ENCODE results near the gene CITED2. TPM values are rescaled to one million over a fixed set of nuclear protein-coding genes. Genes with fewer than 3 reads are reported as not detected.

Gene CITED2
- total RNA-seq, 1 donor from 2014 or later, result 222 TPM

DNA sequence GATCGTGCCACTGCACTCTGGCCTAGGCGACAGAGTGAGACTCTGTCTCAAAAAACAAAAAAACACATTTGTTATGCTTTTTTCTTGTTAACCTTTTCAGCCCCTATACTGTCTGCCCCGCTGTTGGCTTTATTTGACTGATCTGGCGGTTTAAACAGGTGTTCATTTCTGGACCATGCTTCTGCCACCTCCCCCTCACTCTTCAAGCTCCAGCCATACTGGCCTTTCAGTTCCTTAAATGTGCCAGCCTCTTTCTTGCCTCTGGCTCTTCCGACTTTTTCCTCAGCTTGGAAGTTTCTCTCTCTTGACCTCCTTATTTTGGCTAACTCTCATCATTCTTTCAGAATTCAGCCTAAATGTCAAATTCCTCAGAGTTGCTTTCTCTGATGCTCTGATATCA, 47.4 kb downstream of the CITED2 start:
- Histone ChIP-seq H3K4me2 (no peak overlapping the region), H2AFZ (replicated peaks) (no peak overlapping the region), H3K27ac (no peak overlapping the region), H3K9ac (no peak overlapping the region), H3K36me3 (no peaks in the 10 kb centered on the region), H3K4me1 (peaks cover 6% of the 10 kb centered on the region), H3K4me3 (no peak overlapping the region), H3K79me2 (ENCODE audit: low read depth) (no peaks in the 10 kb centered on the region), H4K20me1 (ENCODE audit: low read depth) (no peaks in the 10 kb centered on the region), H3K27me3 (no peaks in the 10 kb centered on the region), H3F3A (ENCODE audit: low read depth) (no peaks in the 10 kb centered on the region), H3K9me3 (ENCODE audit: low read depth) (no peaks in the 10 kb centered on the region)
- Mint-ChIP-seq H3K4me3 (no peak overlapping the region), H3K9me3 (peaks cover 2% of the 10 kb centered on the region), H3K36me3 (peaks cover 2% of the 10 kb centered on the region), H3K27me3 (ENCODE audit: insufficient read depth, low read depth) (peaks cover 2% of the 10 kb centered on the region), H3K4me1 (peaks cover 8% of the 10 kb centered on the region), H3K27ac (no peak overlapping the region)
- no peak for TF ChIP-seq EZH2 (IDR thresholded peaks at IDR 0.05)
- no peak for TF ChIP-seq EZH2phosphoT487 (IDR thresholded peaks at IDR 0.05)
- TF ChIP-seq, protein P1, sequence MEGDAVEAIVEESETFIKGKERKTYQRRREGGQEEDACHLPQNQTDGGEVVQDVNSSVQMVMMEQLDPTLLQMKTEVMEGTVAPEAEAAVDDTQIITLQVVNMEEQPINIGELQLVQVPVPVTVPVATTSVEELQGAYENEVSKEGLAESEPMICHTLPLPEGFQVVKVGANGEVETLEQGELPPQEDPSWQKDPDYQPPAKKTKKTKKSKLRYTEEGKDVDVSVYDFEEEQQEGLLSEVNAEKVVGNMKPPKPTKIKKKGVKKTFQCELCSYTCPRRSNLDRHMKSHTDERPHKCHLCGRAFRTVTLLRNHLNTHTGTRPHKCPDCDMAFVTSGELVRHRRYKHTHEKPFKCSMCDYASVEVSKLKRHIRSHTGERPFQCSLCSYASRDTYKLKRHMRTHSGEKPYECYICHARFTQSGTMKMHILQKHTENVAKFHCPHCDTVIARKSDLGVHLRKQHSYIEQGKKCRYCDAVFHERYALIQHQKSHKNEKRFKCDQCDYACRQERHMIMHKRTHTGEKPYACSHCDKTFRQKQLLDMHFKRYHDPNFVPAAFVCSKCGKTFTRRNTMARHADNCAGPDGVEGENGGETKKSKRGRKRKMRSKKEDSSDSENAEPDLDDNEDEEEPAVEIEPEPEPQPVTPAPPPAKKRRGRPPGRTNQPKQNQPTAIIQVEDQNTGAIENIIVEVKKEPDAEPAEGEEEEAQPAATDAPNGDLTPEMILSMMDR (IDR thresholded peaks at IDR 0.05), result no peak
- no peak for DNase-seq (ENCODE audit: low spot score)

DNA sequence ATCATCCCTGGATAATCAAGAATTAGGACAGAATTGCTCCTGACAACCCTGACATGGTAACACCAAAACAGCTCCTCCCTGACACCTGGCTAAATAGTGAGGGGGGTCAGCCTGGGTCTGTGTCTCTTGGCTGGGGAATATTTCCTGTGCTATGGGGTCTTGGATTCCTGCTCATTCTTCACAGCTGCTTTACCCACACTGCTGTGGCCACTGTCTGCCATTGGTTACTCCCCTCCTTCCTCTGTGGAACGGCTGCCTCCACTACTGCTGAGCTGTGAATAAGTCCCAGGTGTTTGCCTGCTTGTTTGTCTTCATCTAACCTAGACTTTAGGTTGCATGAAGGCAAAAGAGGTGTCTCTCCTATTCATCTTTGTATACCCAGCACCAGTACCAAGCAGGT, 48.8 kb downstream of the CITED2 start:
- Histone ChIP-seq H3K4me1 (peaks cover 6% of the 10 kb centered on the region), H3F3A (ENCODE audit: low read depth) (no peaks in the 10 kb centered on the region), H3K79me2 (ENCODE audit: low read depth) (no peaks in the 10 kb centered on the region), H3K9me3 (ENCODE audit: low read depth) (no peaks in the 10 kb centered on the region), H3K4me2 (no peak overlapping the region), H3K9ac (no peak overlapping the region), H3K36me3 (no peaks in the 10 kb centered on the region), H3K27me3 (no peaks in the 10 kb centered on the region), H2AFZ (replicated peaks) (no peak overlapping the region), H4K20me1 (ENCODE audit: low read depth) (no peaks in the 10 kb centered on the region), H3K27ac (no peak overlapping the region), H3K4me3 (no peak overlapping the region)
- TF ChIP-seq EZH2 (IDR thresholded peaks at IDR 0.05), result no peak
- TF ChIP-seq, protein P1 (IDR thresholded peaks at IDR 0.05), result no peak
- no peak for TF ChIP-seq EZH2phosphoT487 (IDR thresholded peaks at IDR 0.05)
- peaks cover 2% of the 10 kb centered on the region for H3K27me3 Mint-ChIP-seq (ENCODE audit: insufficient read depth, low read depth)
- DNase-seq (ENCODE audit: low spot score), result no peak
- peaks cover 2% of the 10 kb centered on the region for H3K9me3 Mint-ChIP-seq
- peaks cover 8% of the 10 kb centered on the region for H3K4me1 Mint-ChIP-seq
- peaks cover 2% of the 10 kb centered on the region for H3K36me3 Mint-ChIP-seq
- no peak overlapping the region for H3K4me3 Mint-ChIP-seq
- H3K27ac Mint-ChIP-seq, result no peak overlapping the region

- no peaks in the 10 kb centered on the region for H4K20me1 ChIP-seq (ENCODE audit: low read depth)
- H3F3A ChIP-seq (ENCODE audit: low read depth), result no peaks in the 10 kb centered on the region
- no peak overlapping the region for H3K27ac Mint-ChIP-seq
- H3K36me3 Mint-ChIP-seq, result peaks cover 2% of the 10 kb centered on the region
- H3K27ac ChIP-seq, result no peak overlapping the region
- H3K9me3 Mint-ChIP-seq, result peaks cover 2% of the 10 kb centered on the region
- peaks cover 8% of the 10 kb centered on the region for H3K4me1 Mint-ChIP-seq
- H3K27me3 ChIP-seq, result no peaks in the 10 kb centered on the region
- H3K4me2 ChIP-seq, result no peak overlapping the region
- no peak overlapping the region for H3K4me3 ChIP-seq
- DNase-seq (ENCODE audit: low spot score), result no peak
- H3K4me3 Mint-ChIP-seq, result no peak overlapping the region
- TF ChIP-seq EZH2 (IDR thresholded peaks at IDR 0.05), result no peak
- TF ChIP-seq EZH2phosphoT487 (IDR thresholded peaks at IDR 0.05), result no peak
- TF ChIP-seq, protein P1 (IDR thresholded peaks at IDR 0.05), result no peak
- H3K79me2 ChIP-seq (ENCODE audit: low read depth), result no peaks in the 10 kb centered on the region
- no peak overlapping the region for H2AFZ ChIP-seq (replicated peaks)
- H3K4me1 ChIP-seq, result peaks cover 6% of the 10 kb centered on the region
- no peaks in the 10 kb centered on the region for H3K36me3 ChIP-seq
- peaks cover 2% of the 10 kb centered on the region for H3K27me3 Mint-ChIP-seq (ENCODE audit: insufficient read depth, low read depth)
- H3K9ac ChIP-seq, result no peak overlapping the region
- no peaks in the 10 kb centered on the region for H3K9me3 ChIP-seq (ENCODE audit: low read depth)
Measured at GRCh38 chr6:139325125-139325524, 49.3 kb downstream of the CITED2 start.

- TF ChIP-seq EZH2phosphoT487 (IDR thresholded peaks at IDR 0.05) (no peak), EZH2 (IDR thresholded peaks at IDR 0.05) (no peak)
- TF ChIP-seq, protein P1 (IDR thresholded peaks at IDR 0.05), result no peak
- H3K27me3 ChIP-seq, result no peaks in the 10 kb centered on the region
- peaks cover 2% of the 10 kb centered on the region for H3K27me3 Mint-ChIP-seq (ENCODE audit: insufficient read depth, low read depth)
Measured at GRCh38 chr6:139324301-139324555, 50.2 kb downstream of the CITED2 start.

More at GRCh38 chr6:139324301-139324555, 50.2 kb downstream of the CITED2 start:
- H3K79me2 ChIP-seq (ENCODE audit: low read depth), result no peaks in the 10 kb centered on the region
- H4K20me1 ChIP-seq (ENCODE audit: low read depth), result no peaks in the 10 kb centered on the region
- H3K36me3 Mint-ChIP-seq, result peaks cover 2% of the 10 kb centered on the region
- DNase-seq (ENCODE audit: low spot score), result no peak
- H3F3A ChIP-seq (ENCODE audit: low read depth), result no peaks in the 10 kb centered on the region
- H3K9ac ChIP-seq, result no peak overlapping the region
- peak overlapping the region; percentile 55 for H2AFZ ChIP-seq (replicated peaks)
- H3K4me3 Mint-ChIP-seq, result no peak overlapping the region
- H3K4me3 ChIP-seq, result no peak overlapping the region
- H3K36me3 ChIP-seq, result no peaks in the 10 kb centered on the region
- H3K27ac Mint-ChIP-seq, result no peak overlapping the region
- peaks cover 6% of the 10 kb centered on the region for H3K4me1 ChIP-seq
- peaks cover 8% of the 10 kb centered on the region for H3K4me1 Mint-ChIP-seq
- H3K9me3 ChIP-seq (ENCODE audit: low read depth), result no peaks in the 10 kb centered on the region
- H3K4me2 ChIP-seq, result no peak overlapping the region
- peaks cover 2% of the 10 kb centered on the region for H3K9me3 Mint-ChIP-seq
- H3K27ac ChIP-seq, result no peak overlapping the region

Measured in neural progenitor cell (in vitro differentiated cells).